Upper lobe of left lung (tissue), 4 donors: ENCODE measurements around the gene TTLL1.

Experiments used
- EP300 ChIP-seq, 4 donors: sonication (generic); formaldehyde crosslinking; IDR thresholded peaks; one replicate each; pipeline ENCODE4 v1.5.1; 2017; ENCODE audit warnings: antibody characterized with exemption in 4 of 4, control low read depth in 2 of 4
- POLR2AphosphoS5 ChIP-seq, 2 donors: sonication (generic); formaldehyde crosslinking; IDR thresholded peaks; one replicate each; pipeline ENCODE4 v1.5.1; 2017; ENCODE audit warnings: antibody characterized with exemption in 2 of 2
- TF ChIP-seq, protein P1 (sequence below), 6 experiments: fragments of 450-650 bp in 4 of 6; fragments of 200-600 bp in 2 of 6; sonication (generic) in 2 of 6; IDR thresholded peaks; one replicate each; pipeline ENCODE4 v1.5.1; 2016 to 2019; ENCODE audit warnings: antibody characterized with exemption in 6 of 6

- TF ChIP-seq, protein P1, sequence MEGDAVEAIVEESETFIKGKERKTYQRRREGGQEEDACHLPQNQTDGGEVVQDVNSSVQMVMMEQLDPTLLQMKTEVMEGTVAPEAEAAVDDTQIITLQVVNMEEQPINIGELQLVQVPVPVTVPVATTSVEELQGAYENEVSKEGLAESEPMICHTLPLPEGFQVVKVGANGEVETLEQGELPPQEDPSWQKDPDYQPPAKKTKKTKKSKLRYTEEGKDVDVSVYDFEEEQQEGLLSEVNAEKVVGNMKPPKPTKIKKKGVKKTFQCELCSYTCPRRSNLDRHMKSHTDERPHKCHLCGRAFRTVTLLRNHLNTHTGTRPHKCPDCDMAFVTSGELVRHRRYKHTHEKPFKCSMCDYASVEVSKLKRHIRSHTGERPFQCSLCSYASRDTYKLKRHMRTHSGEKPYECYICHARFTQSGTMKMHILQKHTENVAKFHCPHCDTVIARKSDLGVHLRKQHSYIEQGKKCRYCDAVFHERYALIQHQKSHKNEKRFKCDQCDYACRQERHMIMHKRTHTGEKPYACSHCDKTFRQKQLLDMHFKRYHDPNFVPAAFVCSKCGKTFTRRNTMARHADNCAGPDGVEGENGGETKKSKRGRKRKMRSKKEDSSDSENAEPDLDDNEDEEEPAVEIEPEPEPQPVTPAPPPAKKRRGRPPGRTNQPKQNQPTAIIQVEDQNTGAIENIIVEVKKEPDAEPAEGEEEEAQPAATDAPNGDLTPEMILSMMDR (IDR thresholded peaks at IDR 0.05), result no peak
- TF ChIP-seq EP300 (IDR thresholded peaks at IDR 0.05) (no peak), POLR2AphosphoS5 (IDR thresholded peaks at IDR 0.05) (no peak)
Measured at GRCh38 chr22:43008921-43009320, 80.3 kb downstream of the TTLL1 start.
